Measurements from ENCODE around the gene CFAP251. TPM values are rescaled to one million over a fixed set of nuclear protein-coding genes. Genes with fewer than 3 reads are reported as not detected.

Gene CFAP251
- total RNA-seq, 1 experiment from 2014 or later: 3.0 TPM

DNA sequence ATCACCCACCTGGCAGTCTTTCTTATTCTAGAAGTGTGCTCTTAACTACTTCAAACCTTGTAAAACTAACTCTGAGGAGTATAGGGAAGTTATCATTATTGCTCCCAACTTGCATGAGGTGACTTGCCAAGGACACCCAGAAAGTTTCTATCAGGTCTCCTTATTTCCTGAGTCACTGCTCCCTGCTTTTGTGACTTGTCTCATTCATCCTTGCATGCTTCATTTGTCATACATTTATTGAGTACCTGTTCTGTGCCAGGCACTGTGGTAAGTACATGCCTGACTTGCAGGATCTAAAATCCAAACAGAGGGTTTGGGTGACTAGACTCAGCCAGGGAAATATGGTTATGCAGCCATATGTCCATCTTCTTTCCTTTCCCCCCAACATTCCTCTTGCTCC, 25.5 kb downstream of the CFAP251 start:
- no peak for DNase-seq (ENCODE audit: low read depth)

DNA sequence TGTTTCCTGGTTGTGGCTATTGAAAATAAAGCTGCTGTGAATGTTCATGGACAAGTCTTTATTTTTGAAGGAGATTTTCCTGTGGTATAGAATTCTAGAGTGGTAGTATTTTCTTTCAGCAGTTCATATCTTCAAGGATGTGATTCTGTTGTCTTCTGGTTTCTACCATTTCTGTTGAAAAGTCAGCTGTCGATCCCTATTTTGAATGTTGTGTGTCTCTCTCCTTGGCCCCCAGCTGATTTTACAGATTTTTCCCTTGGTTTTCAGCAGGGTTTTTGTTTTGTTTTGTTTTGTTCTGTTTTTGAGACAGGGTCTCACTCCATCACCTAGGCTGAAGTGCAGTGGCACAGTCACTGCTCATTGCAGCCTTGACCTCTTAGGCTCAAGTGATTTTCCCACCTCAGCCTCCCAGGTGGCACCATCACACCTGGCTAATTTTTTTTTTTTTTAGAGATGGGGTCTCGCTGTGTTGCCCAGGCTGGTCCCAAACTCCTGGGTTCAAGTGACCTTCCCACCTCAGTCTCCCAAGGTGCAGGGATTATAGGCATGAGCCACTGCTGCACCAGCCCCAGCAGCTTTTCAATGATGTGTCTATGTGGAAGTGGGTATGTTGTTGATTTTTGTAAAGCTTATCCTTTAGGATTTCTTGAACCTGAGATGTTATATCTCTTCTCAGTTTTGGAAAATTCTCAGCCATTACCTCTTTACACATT, 28.1 kb downstream of the CFAP251 start:
- no peak for DNase-seq (ENCODE audit: low read depth)

DNA sequence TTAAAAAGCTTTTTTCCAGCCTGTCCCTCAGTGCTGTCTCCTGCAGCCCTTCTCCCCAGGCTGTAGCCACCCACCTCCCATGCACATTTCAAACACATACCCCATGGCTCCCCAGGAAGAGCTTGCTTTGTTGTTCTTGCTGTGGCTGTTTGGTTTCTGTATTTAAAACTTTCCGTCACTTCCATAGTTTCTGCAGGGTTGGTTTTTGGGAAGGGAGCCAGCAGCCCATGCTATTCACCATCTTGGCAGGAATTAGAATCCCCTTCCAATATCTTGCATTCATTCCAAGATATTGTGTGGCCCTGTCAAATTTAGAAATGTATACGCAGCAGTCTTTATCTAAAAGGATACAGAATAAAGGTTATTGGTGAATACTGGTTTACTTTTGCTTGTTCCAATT, 29.6 kb downstream of the CFAP251 start:
- DNase-seq (ENCODE audit: low read depth): no peak

DNA sequence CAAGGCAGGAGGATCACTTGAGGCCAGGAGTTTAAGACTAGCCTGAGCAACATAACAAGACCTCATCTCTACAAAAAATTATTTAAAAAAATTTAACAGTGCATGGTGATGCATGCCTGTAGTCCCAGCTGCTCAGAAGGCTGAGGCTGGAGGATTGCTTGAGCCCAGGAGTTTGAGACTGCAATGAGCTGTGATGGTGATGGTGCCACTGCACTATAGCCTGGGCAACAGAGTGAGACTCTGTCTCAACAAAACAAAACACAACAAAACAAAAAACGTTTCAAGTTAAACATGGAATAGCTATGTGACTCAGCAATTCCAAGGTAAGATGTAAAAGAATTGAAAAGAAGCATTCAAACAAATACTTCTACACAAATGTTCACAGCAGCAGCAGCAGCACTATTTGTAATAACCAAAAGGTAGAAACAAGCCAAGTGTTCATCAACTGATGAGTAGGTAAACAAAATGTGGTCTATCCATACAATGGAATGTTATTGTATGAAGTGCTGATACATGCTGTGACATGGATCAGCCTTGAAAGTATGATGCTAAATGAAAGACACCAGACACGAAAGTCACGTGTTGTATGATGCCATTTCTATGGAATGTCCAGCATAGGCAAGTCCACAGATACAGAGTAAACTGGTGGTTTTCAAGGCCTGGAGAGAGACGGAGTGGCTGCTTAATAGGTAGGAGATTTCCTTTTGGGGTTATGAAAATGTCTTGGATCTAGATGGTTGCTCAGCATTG, 31.4 kb downstream of the CFAP251 start:
- peak; percentile 83 for DNase-seq (ENCODE audit: low read depth)

DNA sequence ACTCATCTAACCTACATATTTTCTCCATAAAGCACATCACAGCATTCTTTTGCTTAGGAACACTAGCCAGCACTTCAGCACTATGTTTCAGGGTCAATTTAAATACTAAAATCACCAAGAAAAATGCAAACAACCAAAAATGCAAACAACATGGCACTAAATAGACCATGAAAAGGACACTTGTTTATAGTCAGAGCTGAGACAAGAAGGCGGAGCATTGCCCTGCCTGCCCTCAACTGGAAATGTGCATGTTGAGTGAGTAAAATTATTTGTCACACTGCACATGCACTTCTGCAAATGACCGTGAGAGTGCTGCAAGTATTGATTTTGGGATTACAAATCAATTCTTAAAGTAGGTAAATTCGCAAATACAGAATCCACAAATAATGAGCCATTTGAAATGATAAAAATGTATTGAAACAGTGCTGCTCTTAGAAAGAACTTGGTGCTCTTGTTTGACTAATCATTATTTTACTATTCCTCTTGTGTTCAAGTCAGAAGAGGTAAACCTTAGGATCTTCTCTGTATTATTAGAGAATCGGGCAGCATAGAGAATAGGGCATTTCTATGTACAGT, 34.8 kb downstream of the CFAP251 start:
- no peak for DNase-seq (ENCODE audit: low read depth)

DNA sequence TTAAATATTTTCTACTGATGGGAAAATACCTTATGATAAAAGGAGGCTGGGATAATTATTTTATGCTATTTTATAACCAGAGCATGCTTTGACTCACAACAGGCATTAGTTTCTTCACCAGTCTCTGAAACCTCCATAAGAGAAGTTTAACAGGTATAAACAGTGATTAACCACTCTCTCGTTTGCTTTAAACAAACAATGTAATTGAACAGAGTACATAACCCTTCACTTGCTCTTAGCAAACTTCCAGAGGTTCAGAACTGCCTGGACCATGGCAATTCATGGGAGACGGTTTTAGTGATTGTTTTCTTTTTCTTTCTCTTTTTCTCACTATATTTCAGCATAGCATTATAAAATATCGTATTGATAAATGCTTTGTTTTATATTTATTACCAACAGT, 35.3 kb downstream of the CFAP251 start:
- no peak for DNase-seq (ENCODE audit: low read depth)

DNA sequence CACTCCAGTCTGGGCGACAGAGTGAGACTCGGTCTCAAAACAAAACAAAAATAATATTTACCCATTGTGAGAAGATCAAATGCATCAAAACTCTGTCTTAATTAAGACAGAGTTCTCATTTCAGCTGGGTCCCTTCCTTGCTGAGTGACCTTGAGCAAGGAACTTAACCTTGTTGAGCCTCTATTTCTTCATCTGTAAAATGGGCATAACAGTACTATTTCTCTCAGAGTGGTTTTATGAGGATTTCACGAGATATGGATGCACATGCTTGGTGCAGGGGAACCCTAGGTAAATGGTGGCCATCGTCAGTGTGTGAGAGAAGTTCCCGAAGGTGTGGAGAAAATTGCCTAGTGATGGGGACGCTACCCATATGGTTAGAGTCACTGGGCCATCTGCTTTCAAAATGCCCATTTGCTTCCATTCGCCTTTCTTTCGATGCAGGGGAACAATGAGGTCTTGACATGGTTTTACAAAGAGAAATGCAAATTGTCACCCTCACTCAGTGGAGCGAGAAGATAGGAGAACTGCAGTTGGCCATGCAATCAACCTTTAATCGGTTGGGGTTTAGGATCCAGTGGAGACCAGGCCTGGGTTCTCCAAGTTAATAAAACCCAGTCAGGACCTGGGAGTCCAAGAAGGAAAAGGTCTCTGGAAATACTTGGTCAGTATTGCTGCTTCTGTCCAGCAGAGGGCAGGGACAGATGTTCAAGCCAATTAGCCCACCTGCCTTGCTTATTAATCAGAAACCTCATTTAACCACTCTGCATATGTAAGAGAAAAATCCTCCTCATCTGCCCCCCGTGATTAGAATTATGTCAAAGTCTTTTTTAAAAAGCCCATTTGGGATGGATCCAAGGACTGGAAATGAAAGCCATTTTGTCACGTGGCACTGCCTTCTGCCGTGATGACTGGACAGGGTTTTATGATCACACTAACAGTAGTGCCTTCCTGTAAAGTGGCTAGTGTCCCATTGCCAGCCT, 37.2 kb downstream of the CFAP251 start:
- DNase-seq (ENCODE audit: low read depth): no peak

DNA sequence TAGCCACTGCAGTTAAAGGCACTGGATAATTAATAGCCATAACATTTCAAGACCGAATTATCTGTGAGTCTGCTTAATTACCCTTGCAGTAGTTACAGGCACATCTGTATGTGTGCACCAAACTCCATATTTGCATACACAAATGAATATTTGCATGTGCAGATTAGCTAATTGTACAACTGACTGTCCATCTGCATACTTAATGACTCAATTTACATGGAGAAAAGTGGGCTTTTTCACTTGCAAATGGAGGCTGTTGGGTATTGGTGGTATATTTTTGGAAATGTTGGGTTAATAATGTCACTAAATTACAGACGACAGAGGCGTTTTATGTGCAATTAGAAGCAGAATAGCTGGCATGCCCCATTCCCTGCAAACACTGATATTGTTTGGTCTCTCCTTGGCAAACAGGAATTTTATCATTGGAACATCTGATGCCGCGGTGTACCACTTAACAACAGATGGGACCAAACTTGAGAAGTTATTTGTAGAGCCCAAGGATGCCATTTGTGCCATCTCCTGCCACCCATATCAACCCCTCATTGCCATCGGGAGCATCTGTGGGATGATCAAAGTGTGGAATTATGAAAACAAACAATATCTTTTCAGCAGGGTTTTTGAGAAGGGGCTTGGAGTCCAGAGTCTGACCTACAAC, 39.6 kb downstream of the CFAP251 start:
- no peak for DNase-seq (ENCODE audit: low read depth)

DNA sequence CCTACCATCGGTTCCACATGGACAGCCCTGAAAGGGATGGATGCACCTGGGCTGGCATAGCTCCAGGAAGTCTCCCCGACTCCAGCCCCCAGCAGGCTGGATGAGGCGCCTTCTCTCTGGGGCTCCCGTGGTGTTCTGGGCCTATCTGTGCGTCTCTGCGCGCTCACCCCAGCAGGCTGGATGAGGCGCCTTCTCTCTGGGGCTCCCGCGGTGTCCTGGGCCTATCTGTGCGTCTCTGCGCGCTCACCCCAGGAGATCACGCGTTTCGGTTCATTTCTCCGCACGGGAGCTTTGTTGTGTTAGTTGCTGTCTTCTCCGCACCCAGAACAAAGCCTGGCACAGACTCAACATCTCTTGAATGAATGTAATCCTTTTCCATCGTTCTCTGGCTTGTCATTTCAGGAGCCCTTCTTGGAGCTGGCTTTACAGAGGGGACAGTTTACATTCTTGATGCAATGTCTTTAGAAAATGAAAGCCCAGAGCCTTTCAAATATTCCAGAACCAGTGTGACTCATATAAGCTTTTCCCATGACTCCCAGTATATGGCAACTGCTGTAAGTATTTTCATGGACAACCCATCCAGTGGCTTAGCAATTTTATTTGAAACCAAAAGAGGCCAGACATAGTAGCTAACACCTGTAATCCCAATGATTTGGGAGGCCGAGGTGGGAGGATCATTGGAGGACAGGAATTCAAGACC, 40.3 kb downstream of the CFAP251 start:
- DNase-seq (ENCODE audit: low read depth): no peak

DNA sequence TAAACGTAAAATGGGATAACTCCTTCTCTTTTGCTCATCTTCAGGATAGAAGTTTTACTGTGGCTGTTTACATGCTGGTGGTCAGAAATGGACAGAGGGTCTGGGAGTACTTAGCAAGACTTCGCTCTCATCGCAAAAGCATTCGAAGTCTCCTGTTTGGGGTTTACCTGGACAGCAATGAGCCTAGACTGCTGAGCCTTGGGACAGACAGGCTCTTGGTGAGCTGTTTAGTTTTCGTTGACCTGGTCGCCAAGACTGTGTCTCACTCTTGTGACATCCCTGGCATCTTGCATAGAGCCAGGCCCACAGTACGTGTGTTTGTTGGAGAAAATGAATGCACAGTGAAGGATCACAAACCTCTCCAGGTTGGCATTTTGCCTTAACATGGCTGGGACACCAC, 42.1 kb downstream of the CFAP251 start:
- DNase-seq (ENCODE audit: low read depth): no peak

DNA sequence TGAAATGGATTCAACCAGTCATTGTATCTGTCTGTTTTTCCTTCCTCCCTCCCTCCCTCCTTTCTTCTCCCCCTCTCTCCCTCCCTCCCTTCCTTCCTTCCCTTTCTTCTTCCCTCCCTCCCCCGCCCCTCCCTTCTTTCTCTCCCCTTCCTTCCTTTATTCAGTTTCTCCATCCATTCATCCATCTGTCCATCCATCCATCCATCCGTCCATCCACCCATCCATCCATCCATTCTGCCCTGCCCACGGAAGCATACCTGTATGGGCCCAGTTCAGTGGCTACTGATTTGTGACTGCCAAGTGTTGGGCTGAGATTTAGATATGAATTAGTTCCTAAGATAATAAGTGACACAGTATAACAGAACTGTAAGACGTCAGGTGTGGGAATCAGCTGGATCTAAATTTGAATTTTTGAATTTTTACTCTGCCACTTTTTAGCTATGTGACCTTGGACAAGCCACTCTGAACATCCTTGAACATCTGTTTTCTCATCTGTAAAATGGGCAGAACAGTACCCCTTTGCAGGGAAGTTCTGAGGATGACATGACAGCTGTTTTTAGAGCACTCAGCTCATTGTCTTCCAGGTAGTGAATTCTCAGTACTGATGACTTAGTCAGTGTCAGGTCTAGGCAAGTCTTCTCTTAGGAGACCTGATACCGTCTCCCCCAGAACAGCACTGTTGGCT, 42.9 kb downstream of the CFAP251 start:
- DNase-seq (ENCODE audit: low read depth): no peak

DNA sequence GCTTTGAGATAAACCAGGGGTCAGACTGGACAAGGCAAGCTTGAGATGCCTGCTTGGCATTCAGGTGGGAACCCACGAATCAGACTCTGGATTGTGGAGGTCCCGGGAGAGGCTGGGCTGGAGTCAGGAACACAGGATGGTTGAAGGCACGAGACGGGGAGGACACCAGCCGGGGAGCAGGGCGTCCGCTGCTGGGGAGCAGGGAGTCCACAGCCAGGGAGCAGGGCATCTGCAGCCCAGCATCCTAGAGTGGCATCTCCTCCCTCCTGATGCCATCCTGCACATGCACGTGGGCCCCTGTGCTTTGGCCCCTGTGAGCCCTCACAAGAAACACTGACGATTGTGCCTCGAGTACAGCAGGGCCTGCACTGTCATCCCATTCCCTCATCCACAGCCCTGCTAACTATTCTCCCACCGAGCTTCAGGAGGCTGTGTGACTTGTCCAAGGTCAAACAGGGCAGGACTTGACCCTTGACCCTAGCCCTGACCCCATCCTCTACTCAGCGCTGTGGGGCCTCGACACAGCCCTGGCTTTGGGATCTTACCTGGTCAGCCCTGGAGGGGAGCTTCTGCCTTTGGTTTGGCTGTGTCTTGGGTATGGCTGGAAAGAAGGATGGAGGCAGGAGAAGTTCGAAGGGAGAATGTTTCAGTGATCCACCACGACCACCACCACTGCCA, 45.1 kb downstream of the CFAP251 start:
- no peak for DNase-seq (ENCODE audit: low read depth)

DNA sequence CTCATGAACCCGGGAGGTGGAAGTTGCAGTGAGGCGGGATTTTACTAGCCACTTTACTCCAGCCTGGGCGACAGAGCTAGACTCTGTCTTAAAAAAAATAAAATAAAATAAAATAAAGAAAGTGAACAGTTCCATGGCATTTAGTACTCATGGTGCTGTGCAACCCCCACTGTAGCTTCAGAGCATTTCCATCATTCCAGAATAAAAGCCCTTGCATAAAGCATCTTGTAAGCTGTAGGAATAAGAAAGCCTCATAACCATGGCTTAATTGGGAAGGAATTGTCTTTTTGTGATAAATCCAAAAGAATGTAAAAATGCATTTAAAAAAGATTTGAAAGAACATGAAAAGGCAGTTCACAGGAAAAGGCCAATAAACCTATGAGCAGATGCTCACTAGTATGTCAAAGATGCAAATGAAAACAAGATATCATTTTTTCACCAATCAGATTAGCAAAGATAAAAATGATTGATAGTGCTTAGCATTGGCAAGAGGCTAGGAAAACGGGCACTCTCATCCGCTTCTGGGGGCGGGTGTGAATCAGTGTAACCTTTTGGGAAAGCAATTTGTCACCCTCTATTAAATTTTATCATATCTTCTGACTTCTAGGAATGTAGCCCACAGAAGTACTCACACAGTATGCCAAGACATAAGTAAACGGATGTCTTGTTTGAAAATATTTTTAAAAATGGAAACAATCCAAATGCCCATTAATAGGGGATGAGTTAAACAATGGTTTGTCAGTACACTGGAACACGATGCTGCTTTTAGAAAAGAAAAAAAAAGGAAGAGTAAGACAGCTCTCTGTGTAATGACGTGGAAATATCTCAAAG, 46.6 kb downstream of the CFAP251 start:
- DNase-seq (ENCODE audit: low read depth): peak; percentile 64

DNA sequence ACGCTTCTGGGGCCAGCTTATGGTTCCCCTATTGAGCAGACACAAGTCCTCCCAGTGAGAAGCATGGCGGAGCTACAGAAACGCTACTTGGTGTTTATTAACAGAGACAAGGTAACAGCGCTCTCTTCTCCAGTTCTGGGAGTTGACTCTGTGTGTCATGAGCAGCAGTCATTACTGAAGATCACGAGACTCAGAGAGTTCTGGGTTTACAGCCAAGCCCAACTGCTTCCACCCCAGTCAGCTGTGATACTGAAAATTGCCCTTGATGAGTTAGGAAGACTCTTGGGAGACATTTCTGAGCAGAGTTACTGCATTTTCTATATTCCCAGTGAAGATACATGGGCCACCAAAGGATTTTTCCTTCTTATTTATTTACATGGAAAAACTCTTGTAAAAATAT, 48.6 kb downstream of the CFAP251 start:
- DNase-seq (ENCODE audit: low read depth): no peak

DNA sequence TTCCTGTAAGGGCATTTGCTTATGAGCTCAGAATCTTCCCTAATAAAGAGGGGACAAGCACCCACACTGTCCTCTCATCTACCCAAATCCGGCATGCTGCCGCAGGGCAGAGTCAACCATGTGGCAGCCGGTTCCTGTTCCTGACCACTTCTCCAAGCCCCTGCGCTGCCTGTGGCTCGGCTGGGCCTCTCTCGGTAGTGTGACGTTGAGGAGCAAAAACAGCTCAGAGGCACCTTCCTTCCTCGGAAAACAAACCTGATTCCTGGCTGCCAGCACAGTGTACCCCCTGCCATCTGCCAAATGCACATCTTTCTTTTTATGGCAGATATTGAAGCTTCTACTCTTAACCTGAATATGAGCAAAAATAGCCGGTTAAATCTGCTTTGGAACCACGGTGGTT, 50.5 kb downstream of the CFAP251 start:
- DNase-seq (ENCODE audit: low read depth): no peak

DNA sequence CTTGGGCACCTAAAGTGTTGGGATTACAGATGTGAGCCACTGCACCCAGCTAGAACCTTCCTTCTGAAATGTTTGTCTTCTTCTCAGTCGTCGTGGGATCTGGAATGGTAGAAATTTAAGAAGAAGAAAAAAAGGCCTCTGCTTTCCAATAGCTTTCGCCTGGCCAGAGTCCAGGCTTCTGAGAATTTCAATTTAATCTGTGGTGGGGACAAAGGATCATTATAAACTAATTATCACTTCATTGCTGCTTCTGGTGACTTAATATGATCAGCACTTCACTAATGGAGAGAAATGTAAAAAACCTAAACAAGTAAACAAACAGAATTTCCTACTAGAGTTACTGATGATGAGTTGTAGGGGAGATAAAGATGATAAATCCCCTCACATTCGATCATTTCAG, 51.3 kb downstream of the CFAP251 start:
- DNase-seq (ENCODE audit: low read depth): no peak

DNA sequence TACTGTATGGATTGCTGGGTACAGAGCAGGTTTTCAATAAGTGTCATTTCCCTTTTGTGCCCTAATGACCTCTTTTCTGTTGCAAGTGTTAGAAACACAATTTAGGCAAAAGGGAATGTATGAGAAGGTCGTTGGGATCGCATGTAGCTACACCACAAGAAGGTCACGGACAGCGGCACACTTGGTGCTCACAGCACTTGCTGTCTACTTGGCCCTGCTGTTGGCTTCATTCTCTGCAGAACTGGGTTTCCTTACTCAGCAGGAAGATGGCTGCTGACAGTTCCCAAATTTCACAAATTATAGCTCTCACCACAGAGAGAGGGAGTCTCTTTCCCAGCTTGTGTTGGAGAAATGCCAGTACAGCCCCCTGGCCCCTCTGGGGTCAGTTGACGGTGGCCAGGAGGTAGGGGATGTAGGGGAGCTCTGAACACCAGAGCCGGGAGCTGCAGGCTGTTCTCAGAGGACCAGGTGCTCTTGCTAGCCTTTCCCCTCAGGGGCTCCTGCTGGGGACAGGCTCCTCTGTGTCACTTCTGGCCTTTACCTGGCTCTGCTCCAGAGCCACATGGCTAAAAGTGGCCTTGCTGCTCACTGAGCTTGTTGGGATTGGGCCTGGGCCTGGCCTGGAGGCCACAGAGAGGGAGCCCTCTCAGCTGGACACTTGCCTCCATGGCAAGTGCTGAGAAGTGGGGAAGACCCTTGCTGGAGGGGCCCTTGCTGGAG, 52.3 kb downstream of the CFAP251 start:
- DNase-seq (ENCODE audit: low read depth): no peak

Data from Daoy (cell line).